Muscle of leg (tissue), 11 donors: Measurements from ENCODE around the gene CDC42SE2. TPM values are rescaled to one million over a fixed set of nuclear protein-coding genes. Genes with fewer than 3 reads are reported as not detected.
A peak's percentile ranks its signal among the peaks of the same experiment; 100 is the strongest.
"Not testable (repeated sequence)": the region's sequence is repeated elsewhere in the genome, so short reads cannot be mapped to it uniquely, and the experiment has no call there.

Experiments
- DNase-seq: peaks from one replicate; pipeline ENCODE4 v3.0.0; 2013
- H3K27ac ChIP-seq: one replicate; pipeline ENCODE4 v1.5.1; 2013; ENCODE audit warnings: mild to moderate bottlenecking, low read length, control low read depth
- H3K27me3 ChIP-seq: one replicate; pipeline ENCODE4 v1.6.1; 2013; ENCODE audit warnings: low read length; ENCODE audit not compliant: control insufficient read depth, insufficient read depth
- H3K36me3 ChIP-seq: one replicate; pipeline ENCODE4 v1.6.1; 2013; ENCODE audit warnings: low read length; ENCODE audit not compliant: control insufficient read depth, insufficient read depth
- H3K4me1 ChIP-seq: one replicate; pipeline ENCODE4 v1.6.1; 2013; ENCODE audit warnings: low read length; ENCODE audit not compliant: control insufficient read depth, insufficient read depth
- H3K4me3 ChIP-seq: one replicate; pipeline ENCODE4 v1.5.1; 2013; ENCODE audit warnings: low read length, control low read depth
- H3K9me3 ChIP-seq: replicated peaks from 2 replicates; pipeline ENCODE4 v1.6.1; 2013; ENCODE audit warnings: low read depth, low read length; ENCODE audit not compliant: control insufficient read depth
- WGBS: methylation state at CpG from one replicate; pipeline ENCODE4 v1.1.5; 2013; ENCODE audit warnings: missing lambda C conversion rate; ENCODE audit not compliant: insufficient coverage; 5-methylcytosine and 5-hydroxymethylcytosine counted together
- polyA plus RNA-seq, 8 donors: library from polyadenylated mRNA; unstranded; fragments of 120-200 nt; gene quantifications; one replicate each; pipeline versions ENCODE4 v1.2.1 to v1.2.3, GENCODE V29; 2013; ENCODE audit warnings: inconsistent platforms in 1 of 8, low replicate concordance in 1 of 8; ENCODE audit not compliant: insufficient read length in 8 of 8, insufficient read depth in 1 of 8
- total RNA-seq: library from RNA; stranded (reverse); fragments of 120-200 nt; gene quantifications from one replicate; pipeline ENCODE4 v1.2.4, GENCODE V29; 2013

The CDC42SE2 gene
- total and polyA plus RNA-seq, 9 donors: 19.7 to 27.3 (median 24.4) TPM

GRCh38 chr5:131264451-131265099 lies 722 bp downstream of the CDC42SE2 start:
- H3K27ac ChIP-seq: peak overlapping the region; percentile 87
- no peaks in the 10 kb centered on the region for H3K4me1 ChIP-seq
- peak; percentile 56 for DNase-seq
- H3K36me3 ChIP-seq: no peaks in the 10 kb centered on the region
- WGBS: 0% methylated on average over 20 of the region's 34 CpGs
- H3K27me3 ChIP-seq: no peaks in the 10 kb centered on the region
- H3K9me3 ChIP-seq: no peaks in the 10 kb centered on the region
- H3K4me3 ChIP-seq: peak overlapping the region; percentile 98

GRCh38 chr5:131265311-131265803 lies 1.5 kb downstream of the CDC42SE2 start:
- no peaks in the 10 kb centered on the region for H3K36me3 ChIP-seq
- no peak overlapping the region for H3K27ac ChIP-seq
- no CpG with 5 or more reads among the region's 2 CpGs for WGBS
- DNase-seq: peak; percentile 27
- no peaks in the 10 kb centered on the region for H3K4me1 ChIP-seq
- peak overlapping the region; percentile 98 for H3K4me3 ChIP-seq
- H3K9me3 ChIP-seq: no peaks in the 10 kb centered on the region
- H3K27me3 ChIP-seq: no peaks in the 10 kb centered on the region

- H3K9me3 ChIP-seq: no peaks in the 10 kb centered on the region
- peaks cover 1% of the 10 kb centered on the region for H3K4me1 ChIP-seq
- no peaks in the 10 kb centered on the region for H3K27me3 ChIP-seq
- 89% methylated on average over 8 of the region's 16 CpGs for WGBS
- H3K27ac ChIP-seq: no peak overlapping the region
- H3K4me3 ChIP-seq: no peak overlapping the region
- H3K36me3 ChIP-seq: no peaks in the 10 kb centered on the region
- no peak for DNase-seq
These were observed 2.7 kb downstream of the CDC42SE2 start for GRCh38 chr5:131266370-131267060.

GRCh38 chr5:131268758-131269370 lies 5.0 kb downstream of the CDC42SE2 start:
- no peaks in the 10 kb centered on the region for H3K9me3 ChIP-seq
- no peak overlapping the region for H3K4me3 ChIP-seq
- no peaks in the 10 kb centered on the region for H3K27me3 ChIP-seq
- H3K4me1 ChIP-seq: peaks cover 4% of the 10 kb centered on the region
- H3K36me3 ChIP-seq: no peaks in the 10 kb centered on the region
- H3K27ac ChIP-seq: no peak overlapping the region
- DNase-seq: peak; percentile 41
- WGBS: 87% methylated on average over 5 of the region's 12 CpGs

GRCh38 chr5:131270809-131271208 lies 7.0 kb downstream of the CDC42SE2 start:
- Histone ChIP-seq H3K27ac (no peak overlapping the region), H3K4me3 (no peak overlapping the region), H3K36me3 (no peaks in the 10 kb centered on the region), H3K27me3 (no peaks in the 10 kb centered on the region), H3K4me1 (peaks cover 4% of the 10 kb centered on the region), H3K9me3 (no peaks in the 10 kb centered on the region)
- DNase-seq: no peak
- WGBS: no CpG with 5 or more reads among the region's 2 CpGs

GRCh38 chr5:131271888-131272287 lies 8.0 kb downstream of the CDC42SE2 start:
- not testable (repeated sequence) for H3K27me3 ChIP-seq, H3K4me1 ChIP-seq, H3K9me3 ChIP-seq, DNase-seq, H3K36me3 ChIP-seq, H3K4me3 ChIP-seq, H3K27ac ChIP-seq
- 95% methylated on average over 3 of the region's 8 CpGs for WGBS

GRCh38 chr5:131272307-131272706 lies 8.5 kb downstream of the CDC42SE2 start:
- Histone ChIP-seq H3K36me3 (no peaks in the 10 kb centered on the region), H3K27ac (no peak overlapping the region), H3K4me1 (peaks cover 4% of the 10 kb centered on the region), H3K9me3 (no peaks in the 10 kb centered on the region), H3K27me3 (no peaks in the 10 kb centered on the region), H3K4me3 (no peak overlapping the region)
- 59% methylated on average over 2 of the region's 5 CpGs for WGBS
- DNase-seq: no peak

GRCh38 chr5:131272724-131273123 lies 8.9 kb downstream of the CDC42SE2 start:
- H3K27ac ChIP-seq: no peak overlapping the region
- no peak for DNase-seq
- no peaks in the 10 kb centered on the region for H3K36me3 ChIP-seq
- no peak overlapping the region for H3K4me3 ChIP-seq
- no peaks in the 10 kb centered on the region for H3K9me3 ChIP-seq
- no peaks in the 10 kb centered on the region for H3K27me3 ChIP-seq
- WGBS: no CpG with 5 or more reads among the region's 2 CpGs
- peaks cover 4% of the 10 kb centered on the region for H3K4me1 ChIP-seq

- 90% methylated on average over 2 of the region's 6 CpGs for WGBS
- Histone ChIP-seq H3K4me1 (peaks cover 4% of the 10 kb centered on the region), H3K27me3 (no peaks in the 10 kb centered on the region), H3K4me3 (no peak overlapping the region), H3K27ac (no peak overlapping the region), H3K36me3 (no peaks in the 10 kb centered on the region), H3K9me3 (no peaks in the 10 kb centered on the region)
- DNase-seq: no peak
These were observed 10.6 kb downstream of the CDC42SE2 start for GRCh38 chr5:131274326-131275063.

GRCh38 chr5:131276072-131276471 lies 12.2 kb downstream of the CDC42SE2 start:
- H3K4me1 ChIP-seq: peaks cover 4% of the 10 kb centered on the region

More at GRCh38 chr5:131276072-131276471, 12.2 kb downstream of the CDC42SE2 start:
- Histone ChIP-seq H3K27ac (no peak overlapping the region), H3K36me3 (no peaks in the 10 kb centered on the region), H3K27me3 (no peaks in the 10 kb centered on the region), H3K9me3 (no peaks in the 10 kb centered on the region), H3K4me3 (no peak overlapping the region)
- no peak for DNase-seq
- WGBS: no CpG with 5 or more reads among the region's 6 CpGs
